Measurements from ENCODE around the gene PHF1.

PHF1 gene

DNA sequence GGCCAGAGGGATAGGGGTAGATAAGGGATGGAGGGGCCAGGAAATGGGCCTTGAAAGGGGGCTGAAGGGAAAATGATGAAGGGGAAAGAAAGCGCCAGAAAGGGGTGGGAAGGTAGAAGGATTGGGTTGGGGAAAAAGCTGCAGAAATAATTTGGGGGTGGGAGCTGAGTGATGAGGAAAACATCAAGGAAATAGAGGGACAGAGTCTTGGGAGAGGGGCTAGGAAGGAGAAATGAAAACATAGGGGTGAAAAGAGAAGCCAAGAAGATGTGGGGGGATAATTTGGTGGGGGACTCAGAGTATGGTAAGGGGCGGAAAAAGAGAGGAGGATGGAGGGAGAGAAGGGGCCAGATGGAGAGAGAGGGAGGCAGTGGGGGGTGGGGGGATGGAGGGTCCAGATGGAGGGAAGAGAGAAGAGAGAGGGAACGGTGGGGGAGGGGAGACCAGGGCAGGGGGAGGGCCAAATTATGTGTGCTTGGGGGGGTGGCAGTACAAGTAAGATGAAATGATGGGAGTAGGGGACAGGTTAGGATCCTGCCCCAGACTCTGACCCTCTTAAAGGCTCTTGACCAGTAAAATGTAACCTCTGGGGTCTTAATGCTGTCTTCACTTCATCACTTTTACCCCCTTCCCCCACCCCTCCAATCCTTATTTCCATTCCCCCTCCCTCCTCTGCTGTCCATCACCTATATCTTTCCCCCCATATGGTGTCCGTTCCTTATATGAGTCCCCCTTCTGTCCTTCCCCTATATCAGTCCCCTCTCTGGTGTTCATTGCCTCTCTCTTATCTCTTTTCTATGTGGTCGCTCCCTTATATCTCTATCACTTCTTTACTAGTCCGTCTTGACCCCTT is 9.9 kb downstream of the PHF1 start:
- Histone ChIP-seq H3K27me3 (ENCODE audit: insufficient read depth, low read depth, severe bottlenecking) (no peaks in the 10 kb centered on the region), H3K4me3 (ENCODE audit: low read depth, low read length) (peak overlapping the region; percentile 51), H3K36me3 (peaks cover 55% of the 10 kb centered on the region), H3K27ac (peak overlapping the region; percentile 93), H3K9me3 (ENCODE audit: severe bottlenecking) (no peaks in the 10 kb centered on the region)
- TF ChIP-seq, protein P1, sequence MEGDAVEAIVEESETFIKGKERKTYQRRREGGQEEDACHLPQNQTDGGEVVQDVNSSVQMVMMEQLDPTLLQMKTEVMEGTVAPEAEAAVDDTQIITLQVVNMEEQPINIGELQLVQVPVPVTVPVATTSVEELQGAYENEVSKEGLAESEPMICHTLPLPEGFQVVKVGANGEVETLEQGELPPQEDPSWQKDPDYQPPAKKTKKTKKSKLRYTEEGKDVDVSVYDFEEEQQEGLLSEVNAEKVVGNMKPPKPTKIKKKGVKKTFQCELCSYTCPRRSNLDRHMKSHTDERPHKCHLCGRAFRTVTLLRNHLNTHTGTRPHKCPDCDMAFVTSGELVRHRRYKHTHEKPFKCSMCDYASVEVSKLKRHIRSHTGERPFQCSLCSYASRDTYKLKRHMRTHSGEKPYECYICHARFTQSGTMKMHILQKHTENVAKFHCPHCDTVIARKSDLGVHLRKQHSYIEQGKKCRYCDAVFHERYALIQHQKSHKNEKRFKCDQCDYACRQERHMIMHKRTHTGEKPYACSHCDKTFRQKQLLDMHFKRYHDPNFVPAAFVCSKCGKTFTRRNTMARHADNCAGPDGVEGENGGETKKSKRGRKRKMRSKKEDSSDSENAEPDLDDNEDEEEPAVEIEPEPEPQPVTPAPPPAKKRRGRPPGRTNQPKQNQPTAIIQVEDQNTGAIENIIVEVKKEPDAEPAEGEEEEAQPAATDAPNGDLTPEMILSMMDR (IDR thresholded peaks at IDR 0.05; ENCODE audit: low read depth, low read length), result no peak
- peak; percentile 85 for DNase-seq

GRCh38 chr6:33421344-33421643 is 10.5 kb downstream of the PHF1 start:
- Histone ChIP-seq H3K27me3 (ENCODE audit: insufficient read depth, low read depth, severe bottlenecking) (no peaks in the 10 kb centered on the region), H3K4me3 (ENCODE audit: low read depth, low read length) (peak overlapping the region; percentile 51), H3K27ac (peak overlapping the region; percentile 93), H3K36me3 (peaks cover 50% of the 10 kb centered on the region), H3K9me3 (ENCODE audit: severe bottlenecking) (no peaks in the 10 kb centered on the region)
- TF ChIP-seq, protein P1 (IDR thresholded peaks at IDR 0.05; ENCODE audit: low read depth, low read length), result no peak
- no peak for DNase-seq

DNA sequence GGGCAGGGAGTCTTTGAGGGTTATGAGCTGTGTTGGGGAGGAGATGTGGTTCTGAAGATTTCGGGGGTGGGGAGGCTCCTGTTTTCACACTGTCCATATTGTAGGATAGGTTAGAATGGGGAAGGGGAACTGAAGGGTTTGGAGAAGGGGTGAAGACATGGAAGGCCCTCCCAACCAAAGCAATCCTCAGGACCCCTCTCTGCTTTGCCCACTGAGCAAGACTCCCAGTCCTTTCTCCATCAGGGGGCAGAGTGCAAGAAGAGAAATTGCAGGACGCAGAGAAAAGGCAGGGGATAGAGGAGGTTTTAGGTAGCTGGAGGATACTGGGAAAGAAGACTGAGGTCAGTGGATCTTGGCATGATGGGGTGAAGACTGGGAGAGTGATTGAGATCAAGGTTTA is 13.0 kb downstream of the PHF1 start:
- no peak overlapping the region for H3K27ac ChIP-seq
- no peaks in the 10 kb centered on the region for H3K27me3 ChIP-seq (ENCODE audit: insufficient read depth, low read depth, severe bottlenecking)
- no peaks in the 10 kb centered on the region for H3K9me3 ChIP-seq (ENCODE audit: severe bottlenecking)
- H3K36me3 ChIP-seq, result peaks cover 47% of the 10 kb centered on the region
- H3K4me3 ChIP-seq (ENCODE audit: low read depth, low read length), result no peak overlapping the region
- TF ChIP-seq, protein P1 (IDR thresholded peaks at IDR 0.05; ENCODE audit: low read depth, low read length), result no peak
- DNase-seq, result no peak

DNA sequence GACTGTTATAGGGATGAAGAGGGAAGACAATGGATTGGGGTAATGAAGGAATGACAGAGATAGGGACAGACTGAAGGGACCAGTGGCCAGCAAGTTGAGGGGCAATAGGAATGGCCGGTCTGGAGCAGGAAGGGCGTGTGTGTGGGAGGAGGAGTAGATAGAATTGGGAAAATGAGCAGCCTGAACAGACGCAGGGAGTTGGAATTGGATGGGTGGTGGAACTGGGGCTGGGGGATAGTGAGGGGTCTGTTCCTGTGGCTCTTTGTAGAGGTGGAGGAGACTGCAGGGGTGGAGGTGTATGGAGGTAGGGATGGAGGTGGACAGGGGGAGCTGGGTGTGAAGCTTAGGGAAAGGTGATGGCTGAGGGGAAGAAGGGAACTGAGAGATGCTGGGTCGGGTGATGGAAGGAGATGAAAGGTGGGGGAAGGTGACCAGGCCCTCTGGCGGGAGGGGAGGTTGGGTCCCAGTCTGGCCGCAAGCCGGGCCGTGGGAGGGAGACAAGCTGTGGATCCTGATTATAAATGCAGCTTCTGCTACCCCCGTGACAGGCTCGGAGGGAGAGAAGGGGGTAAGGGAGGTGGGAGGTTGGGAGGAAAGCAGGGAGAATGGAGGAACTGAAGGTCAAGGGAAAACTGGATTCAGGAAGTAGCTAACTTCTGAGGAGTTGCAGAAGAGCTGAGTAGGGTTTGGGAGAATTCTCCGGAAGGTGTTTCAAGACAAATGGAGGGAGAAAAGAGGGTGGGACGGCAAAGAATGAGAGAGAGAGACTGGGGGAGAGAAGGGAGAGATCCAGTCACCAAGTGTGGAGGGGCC is 14.2 kb downstream of the PHF1 start:
- TF ChIP-seq, protein P1 (IDR thresholded peaks at IDR 0.05; ENCODE audit: low read depth, low read length), result no peak
- Histone ChIP-seq H3K9me3 (ENCODE audit: severe bottlenecking) (no peaks in the 10 kb centered on the region), H3K36me3 (peaks cover 56% of the 10 kb centered on the region), H3K27ac (peak overlapping the region; percentile 79), H3K4me3 (ENCODE audit: low read depth, low read length) (peak overlapping the region; percentile 49), H3K27me3 (ENCODE audit: insufficient read depth, low read depth, severe bottlenecking) (no peaks in the 10 kb centered on the region)
- DNase-seq, result peak; percentile 44

- peak overlapping the region; percentile 79 for H3K27ac ChIP-seq
- peak overlapping the region; percentile 49 for H3K4me3 ChIP-seq (ENCODE audit: low read depth, low read length)
Measured at GRCh38 chr6:33425668-33426577, 15.1 kb downstream of the PHF1 start.

More at GRCh38 chr6:33425668-33426577, 15.1 kb downstream of the PHF1 start:
- peak; percentile 99 for DNase-seq
- H3K36me3 ChIP-seq, result peaks cover 64% of the 10 kb centered on the region
- H3K27me3 ChIP-seq (ENCODE audit: insufficient read depth, low read depth, severe bottlenecking), result no peaks in the 10 kb centered on the region
- TF ChIP-seq, protein P1 (IDR thresholded peaks at IDR 0.05; ENCODE audit: low read depth, low read length), result peak; percentile 95
- H3K9me3 ChIP-seq (ENCODE audit: severe bottlenecking), result no peaks in the 10 kb centered on the region

Data from WERI-Rb-1 (cell line).